Measurements from ENCODE around the gene CIAO1. TPM values are rescaled to one million over a fixed set of nuclear protein-coding genes. Genes with fewer than 3 reads are reported as not detected.

The CIAO1 gene
- total RNA-seq, 1 donor from 2014 or later, result 110 TPM

DNA sequence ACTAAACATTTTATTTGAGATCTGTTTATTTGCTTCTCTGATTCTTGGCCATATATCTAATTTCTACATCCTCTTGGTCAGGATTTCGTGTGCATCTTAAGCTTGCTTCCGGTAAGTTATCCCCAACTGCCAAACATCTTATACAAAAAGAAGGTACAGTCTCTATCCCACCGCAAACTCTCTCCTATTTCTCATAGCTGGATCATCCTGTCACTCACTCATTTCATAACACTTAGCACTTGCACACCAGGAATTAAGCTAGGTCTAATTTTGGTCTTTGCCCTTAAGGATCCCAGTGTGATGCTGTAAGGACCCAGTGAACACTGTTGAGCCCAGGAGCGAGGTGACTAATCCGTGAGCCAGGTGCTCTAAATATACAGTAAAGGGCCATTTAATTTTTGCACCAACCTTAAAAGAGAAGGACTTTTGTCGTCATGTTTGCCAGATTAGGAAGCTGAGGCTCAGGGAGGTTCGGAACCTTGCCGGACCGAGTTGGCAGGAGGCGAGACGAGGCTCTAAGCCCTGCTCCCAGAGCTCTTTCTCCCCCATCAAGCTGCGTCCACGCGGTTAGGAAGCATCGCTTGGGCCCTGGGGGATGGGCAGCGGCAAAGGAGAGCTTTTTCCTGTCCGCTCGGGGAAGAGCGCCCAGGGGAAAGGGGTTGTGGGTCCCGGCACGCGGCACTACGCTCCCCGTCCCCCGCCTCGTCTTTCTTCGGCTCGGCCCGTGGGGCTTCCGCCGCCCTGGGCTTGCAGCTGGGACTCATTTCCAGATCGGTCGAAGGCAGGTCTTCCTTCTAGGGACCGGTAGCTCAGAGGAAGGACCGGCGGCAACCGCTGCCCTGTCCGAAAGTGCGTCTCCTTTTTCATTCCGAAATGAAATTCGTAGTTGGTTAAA is 55.0 kb downstream of the CIAO1 start:
- no peak for DNase-seq (ENCODE audit: extremely low read depth, low read depth, low spot score)

Other genes starting within 250 kb of the CIAO1 start
- 4.2 and 5.7 TPM in 2 replicates for gene GPAT2, start 231.3 kb upstream of the CIAO1 start, total RNA-seq
- gene ADRA2B, start 149.7 kb upstream of the CIAO1 start, total RNA-seq, result not detected in 2 replicates
- not detected in 2 replicates for gene ASTL, start 127.7 kb upstream of the CIAO1 start, total RNA-seq
- gene DUSP2, start 120.8 kb upstream of the CIAO1 start, total RNA-seq, result 0.10 and 0.18 TPM in 2 replicates
- 85.8 and 86.1 TPM in 2 replicates for gene STARD7, start 57.4 kb upstream of the CIAO1 start, total RNA-seq
- 45.0 and 51.3 TPM in 2 replicates for gene TMEM127, start 228 bp upstream of the CIAO1 start, total RNA-seq
- gene SNRNP200, start 39.3 kb downstream of the CIAO1 start, total RNA-seq, result 81.1 and 102 TPM in 2 replicates
- gene ITPRIPL1, start 59.1 kb downstream of the CIAO1 start, total RNA-seq, result 2.0 and 3.0 TPM in 2 replicates
- gene NCAPH, start 69.5 kb downstream of the CIAO1 start, total RNA-seq, result 4.6 and 10.2 TPM in 2 replicates
- 0.68 and 7.0 TPM in 2 replicates for gene NEURL3, start 239.1 kb downstream of the CIAO1 start, total RNA-seq